OCI-LY1 (cell line): ENCODE data around the gene STAM2.

Experiments used
- H2AFZ ChIP-seq: fragments of 200-600 bp; sonication (generic), shearing (Covaris generic); 2 replicates; pipeline ENCODE4 v1.6.0; 2014; ENCODE audit warnings: antibody characterized with exemption, mild to moderate bottlenecking, low read length
- H3F3A ChIP-seq: fragments of 200-600 bp; sonication (generic), shearing (Covaris generic); 2 replicates; pipeline ENCODE4 v1.6.0; 2014; ENCODE audit warnings: mild to moderate bottlenecking, antibody characterized with exemption, low read length, moderate library complexity; ENCODE audit not compliant: insufficient read depth
- H3K27ac ChIP-seq: fragments of 200-600 bp; sonication (generic); 2 replicates; pipeline ENCODE4 v1.5.1; 2014; ENCODE audit warnings: low read length, mixed run types, mild to moderate bottlenecking, low read depth; ENCODE audit not compliant: poor library complexity, severe bottlenecking
- H3K27me3 ChIP-seq: fragments of 200-600 bp; sonication (generic); 2 replicates; pipeline ENCODE4 v1.6.0; 2014; ENCODE audit warnings: antibody characterized with exemption, mild to moderate bottlenecking, low read length, moderate library complexity; ENCODE audit not compliant: insufficient read depth
- H3K36me3 ChIP-seq: fragments of 200-600 bp; sonication (generic); 2 replicates; pipeline ENCODE4 v1.6.1; 2014; ENCODE audit warnings: mild to moderate bottlenecking, antibody characterized with exemption, low read length, moderate library complexity, mixed read lengths; ENCODE audit not compliant: insufficient read depth
- H3K4me1 ChIP-seq: fragments of 200-600 bp; sonication (generic); 2 replicates; pipeline ENCODE4 v1.5.1; 2014; ENCODE audit warnings: mild to moderate bottlenecking, low read length, moderate library complexity; ENCODE audit not compliant: insufficient read depth, severe bottlenecking
- H3K4me2 ChIP-seq: fragments of 200-600 bp; sonication (generic), shearing (Covaris generic); 2 replicates; pipeline ENCODE4 v1.6.1; 2014; ENCODE audit warnings: low read length
- H3K4me3 ChIP-seq: fragments of 200-600 bp; sonication (generic); 2 replicates; pipeline ENCODE4 v1.5.1; 2014; ENCODE audit warnings: low read length, low read depth, mild to moderate bottlenecking, mixed read lengths; ENCODE audit not compliant: poor library complexity, severe bottlenecking
- H3K79me2 ChIP-seq: fragments of 200-600 bp; shearing (Covaris generic); 2 replicates; pipeline ENCODE4 v1.6.1; 2016; ENCODE audit warnings: mixed run types, low read length, mixed read lengths; ENCODE audit not compliant: insufficient read depth
- H3K9ac ChIP-seq: fragments of 200-600 bp; sonication (generic), shearing (Covaris generic); 2 replicates; pipeline ENCODE4 v1.6.1; 2014; ENCODE audit warnings: mild to moderate bottlenecking, low read length, mixed read lengths
- H3K9me2 ChIP-seq: fragments of 200-600 bp; sonication (generic), shearing (Covaris generic); 2 replicates; pipeline ENCODE4 v1.6.1; 2014; ENCODE audit warnings: low read depth, mild to moderate bottlenecking, low read length, mixed read lengths
- H3K9me3 ChIP-seq: fragments of 200-600 bp; shearing (Covaris generic); 2 replicates; pipeline ENCODE4 v1.6.1; 2014; ENCODE audit warnings: low read length, mixed read lengths
- H4K20me1 ChIP-seq: fragments of 200-600 bp; sonication (generic), shearing (Covaris generic); 2 replicates; pipeline ENCODE4 v1.6.0; 2016; ENCODE audit warnings: mild to moderate bottlenecking, low read length; ENCODE audit not compliant: insufficient read depth
- CTCF ChIP-seq: fragments of 200-600 bp; sonication (generic), shearing (Covaris generic); IDR thresholded peaks from 2 replicates; pipeline ENCODE4 v1.5.1; 2017; ENCODE audit warnings: mild to moderate bottlenecking, antibody characterized with exemption, low read length, moderate library complexity, mixed read lengths
- EZH2 ChIP-seq: fragments of 200-600 bp; sonication (generic), shearing (Covaris generic); IDR thresholded peaks from 2 replicates; pipeline ENCODE4 v1.8.0; 2017; ENCODE audit warnings: borderline replicate concordance, mixed run types, mild to moderate bottlenecking, antibody characterized with exemption, low read length, moderate library complexity, mixed read lengths

The STAM2 gene

GRCh38 chr2:152175368-152176112, at the start of gene STAM2:
Gene STAM2, minus strand, starts transcription at chr2:152175763. Its CDS starts 121 bp downstream, at chr2:152175642.
- H4K20me1 ChIP-seq, result no peaks in the 10 kb centered on the region
- H3K4me2 ChIP-seq, result peak within 1 kb of the TSS; percentile 81
- no peaks in the 10 kb centered on the region for H3F3A ChIP-seq
- no peaks in the 10 kb centered on the region for H3K27me3 ChIP-seq
- peak within 1 kb of the TSS; percentile 89 for H2AFZ ChIP-seq
- TF ChIP-seq CTCF (peak; percentile 89), EZH2 (no peak)
- no peaks in the 10 kb centered on the region for H3K9me3 ChIP-seq
- H3K4me1 ChIP-seq, result peaks cover 28% of the 10 kb centered on the region
- peaks cover 34% of the 10 kb centered on the region for H3K79me2 ChIP-seq
- no peaks in the 10 kb centered on the region for H3K36me3 ChIP-seq
- peak within 1 kb of the TSS; percentile 72 for H3K9ac ChIP-seq
- peak within 1 kb of the TSS; percentile 82 for H3K4me3 ChIP-seq
- H3K9me2 ChIP-seq, result no peaks in the 10 kb centered on the region
- H3K27ac ChIP-seq, result peak within 1 kb of the TSS; percentile 63

GRCh38 chr2:152223977-152224376, 48.4 kb upstream of the STAM2 start:
- no peak overlapping the region for H3K4me2 ChIP-seq

GRCh38 chr2:152222975-152223637, 47.5 kb upstream of the STAM2 start:
- Histone ChIP-seq H3K4me3 (no peak overlapping the region), H3K36me3 (no peaks in the 10 kb centered on the region), H3K9me3 (no peaks in the 10 kb centered on the region), H3K4me2 (no peak overlapping the region), H3K9ac (no peak overlapping the region), H3K27ac (no peak overlapping the region), H3K27me3 (no peaks in the 10 kb centered on the region), H3K9me2 (no peaks in the 10 kb centered on the region), H3F3A (no peaks in the 10 kb centered on the region), H2AFZ (no peak overlapping the region), H3K4me1 (no peaks in the 10 kb centered on the region), H4K20me1 (no peaks in the 10 kb centered on the region), H3K79me2 (no peaks in the 10 kb centered on the region)
- no peak for TF ChIP-seq CTCF
- TF ChIP-seq EZH2, result no peak

More at GRCh38 chr2:152223977-152224376, 48.4 kb upstream of the STAM2 start:
- TF ChIP-seq CTCF, result no peak
- no peak for TF ChIP-seq EZH2
- H3K4me1 ChIP-seq, result no peaks in the 10 kb centered on the region
- H3K9me3 ChIP-seq, result no peaks in the 10 kb centered on the region
- H3K79me2 ChIP-seq, result no peaks in the 10 kb centered on the region
- H3K27me3 ChIP-seq, result no peaks in the 10 kb centered on the region
- no peaks in the 10 kb centered on the region for H4K20me1 ChIP-seq
- no peak overlapping the region for H3K4me3 ChIP-seq
- no peaks in the 10 kb centered on the region for H3F3A ChIP-seq
- H3K27ac ChIP-seq, result no peak overlapping the region
- H3K9me2 ChIP-seq, result no peaks in the 10 kb centered on the region
- H3K9ac ChIP-seq, result no peak overlapping the region
- H2AFZ ChIP-seq, result no peak overlapping the region
- H3K36me3 ChIP-seq, result no peaks in the 10 kb centered on the region
